Stimulated activated effector memory CD8-positive, alpha-beta T cell treated with anti-CD3 and anti-CD28 coated beads, Interleukin-12 subunit alpha, Interleukin-12 subunit beta, amount 100 ng/mL, for 72 hours (primary cell): ENCODE data around the gene SYNPR.

Source experiments
- ATAC-seq: fragments of 150-1000 bp; cut with Tn5 transposase; 2 replicates; pipeline ENCODE4 v1.10.0; 2021
- DNase-seq, 2 donors: peaks; one replicate each; pipeline ENCODE4 v3.0.0; 2021 to 2022; ENCODE audit warnings: low spot score in 2 of 2
- H3K27ac Mint-ChIP-seq: one replicate; pipeline ENCODE4 v1.8.0; 2022; ENCODE audit warnings: mild to moderate bottlenecking, mixed read lengths
- H3K36me3 Mint-ChIP-seq: one replicate; pipeline ENCODE4 v1.8.0; 2022; ENCODE audit warnings: mild to moderate bottlenecking, mixed read lengths
- H3K4me1 Mint-ChIP-seq: one replicate; pipeline ENCODE4 v1.8.0; 2022; ENCODE audit warnings: mixed read lengths
- H3K4me3 Mint-ChIP-seq: one replicate; pipeline ENCODE4 v1.8.0; 2022; ENCODE audit warnings: mild to moderate bottlenecking, mixed read lengths
- H3K9me3 Mint-ChIP-seq: one replicate; pipeline ENCODE4 v1.8.0; 2022; ENCODE audit warnings: mixed read lengths

The SYNPR gene

DNA sequence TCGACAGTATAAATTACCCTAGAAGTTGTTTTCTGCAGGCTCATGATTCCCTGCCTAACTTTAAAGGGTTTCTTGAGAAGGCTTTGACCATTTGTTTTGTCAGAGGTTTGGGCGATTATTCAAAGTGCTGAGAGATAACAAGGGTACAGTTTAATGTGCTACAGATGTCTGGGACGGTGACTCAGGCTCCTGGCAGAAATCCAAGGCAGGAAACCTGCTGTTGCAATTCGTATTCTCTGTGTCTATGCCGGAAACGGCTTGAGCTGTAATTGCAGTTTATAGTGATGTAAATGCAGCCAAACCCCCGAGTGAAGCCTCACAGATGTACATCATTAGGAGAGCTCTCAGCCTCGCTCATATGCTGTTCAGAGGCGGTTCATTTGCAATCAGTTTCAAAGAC lies 65.6 kb downstream of the SYNPR start:
- Mint-ChIP-seq H3K27ac (no peak overlapping the region), H3K4me1 (no peaks in the 10 kb centered on the region), H3K9me3 (peaks cover 5% of the 10 kb centered on the region), H3K4me3 (no peak overlapping the region), H3K36me3 (no peaks in the 10 kb centered on the region)
- ATAC-seq, result peak; percentile 54
- DNase-seq, result peak in 1 of 2 donors; percentile 49

DNA sequence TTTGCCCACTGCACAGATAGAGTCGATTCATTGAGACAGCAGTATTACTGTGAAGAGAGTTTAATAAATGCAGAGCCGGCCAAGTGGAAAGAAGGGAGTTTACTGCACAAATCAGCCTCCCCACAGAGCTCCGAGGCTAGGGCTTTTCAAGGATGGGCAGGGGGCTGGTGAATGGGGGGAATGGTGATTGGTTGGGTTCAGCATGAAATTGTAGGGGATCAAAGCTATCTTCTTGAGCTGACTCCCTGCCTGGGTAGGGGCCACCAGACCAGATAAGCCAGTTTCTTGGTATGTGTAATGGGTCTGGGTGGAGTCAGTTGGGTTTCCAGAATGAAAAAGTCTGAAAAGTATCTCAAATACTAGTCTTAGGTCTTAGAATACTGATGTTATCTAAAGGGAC lies 66.6 kb downstream of the SYNPR start:
- Mint-ChIP-seq H3K4me3 (no peak overlapping the region), H3K36me3 (no peaks in the 10 kb centered on the region), H3K27ac (no peak overlapping the region), H3K9me3 (peaks cover 5% of the 10 kb centered on the region), H3K4me1 (no peaks in the 10 kb centered on the region)
- DNase-seq (no peak), ATAC-seq (no peak)

DNA sequence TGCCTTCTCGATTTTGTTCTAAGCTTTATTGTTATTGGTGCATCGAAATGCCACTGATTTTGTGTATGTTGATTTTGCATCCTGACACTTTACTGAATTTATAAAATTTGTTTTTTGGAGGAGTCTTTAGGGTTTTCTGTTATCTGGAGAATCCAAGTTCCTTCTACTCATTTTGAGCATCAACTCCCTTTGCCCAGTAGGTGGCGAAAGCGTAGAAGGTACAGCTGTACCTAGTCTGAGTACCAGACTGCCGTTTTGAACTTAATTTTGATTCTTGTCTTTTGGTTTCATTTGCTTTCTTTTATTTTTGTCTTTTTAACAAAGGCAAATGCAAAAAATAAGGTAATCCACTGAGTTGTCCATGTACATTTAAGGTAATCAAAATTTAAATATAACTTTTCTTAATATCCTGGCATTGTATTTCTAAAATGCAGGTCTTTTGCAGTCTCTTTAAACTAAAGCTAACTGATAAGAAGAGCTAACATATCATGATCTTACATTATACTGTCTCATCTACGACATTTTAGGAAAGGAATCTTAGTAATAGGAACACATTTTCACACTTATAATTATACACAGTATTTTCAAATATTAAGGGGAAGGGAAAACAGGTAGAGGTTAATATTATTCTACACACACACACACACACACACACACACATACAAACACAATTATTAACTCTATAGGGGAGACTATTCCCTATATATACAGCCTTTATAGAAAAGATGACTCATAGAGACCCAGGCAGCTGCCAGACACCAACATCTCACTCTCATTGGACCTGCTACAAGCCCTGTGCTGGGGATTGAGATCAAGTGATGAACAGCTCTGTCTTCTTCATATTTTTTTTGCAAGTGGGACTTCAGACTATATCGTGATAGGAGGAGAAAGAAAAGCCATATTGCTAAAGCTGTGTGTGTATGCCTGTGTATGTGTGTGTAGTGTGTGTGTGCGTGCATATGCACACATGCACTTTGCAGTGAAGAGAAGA lies 71.8 kb downstream of the SYNPR start:
- Mint-ChIP-seq H3K4me1 (no peaks in the 10 kb centered on the region), H3K9me3 (no peaks in the 10 kb centered on the region), H3K36me3 (no peaks in the 10 kb centered on the region), H3K27ac (no peak overlapping the region), H3K4me3 (no peak overlapping the region)
- no peak for ATAC-seq
- no peak for DNase-seq

DNA sequence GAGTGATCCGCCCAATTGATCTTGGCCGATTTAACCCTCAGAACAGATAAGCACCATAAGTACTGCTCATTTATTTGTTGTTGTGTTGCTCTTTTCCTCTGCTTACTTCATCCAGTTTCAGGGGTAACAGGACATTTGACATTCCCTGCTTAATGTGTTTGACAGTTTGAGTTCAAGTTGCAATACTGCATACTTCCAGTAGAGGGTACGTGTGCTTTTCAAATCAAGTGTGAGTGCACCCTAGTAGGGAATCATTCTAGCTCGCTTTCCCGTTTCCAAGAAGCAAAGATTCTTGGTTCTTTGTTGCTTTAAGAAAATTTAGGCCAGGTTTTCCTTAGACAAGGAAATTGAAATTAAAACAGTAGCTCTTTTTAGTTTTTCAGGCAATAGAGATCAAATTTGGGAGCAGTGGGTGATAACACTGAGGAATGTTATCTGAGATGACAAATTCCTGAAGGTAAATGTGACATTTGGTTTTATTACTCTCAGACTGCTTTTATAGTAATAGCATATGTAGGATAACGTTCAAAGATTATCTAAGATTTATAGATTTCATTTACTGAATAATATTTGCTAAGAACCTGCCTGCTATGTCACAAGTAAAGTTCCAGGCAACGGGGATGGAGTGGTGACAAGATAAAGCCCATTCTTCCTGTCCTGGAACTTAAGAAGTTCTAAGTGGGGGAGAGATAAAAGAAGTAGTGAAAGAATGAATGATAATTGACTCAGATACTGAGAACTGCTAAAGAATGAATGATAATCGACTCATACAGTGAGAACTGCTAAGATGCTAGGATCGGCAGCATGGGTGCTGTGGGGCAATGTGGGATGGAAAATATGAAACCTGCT lies 73.3 kb downstream of the SYNPR start:
- Mint-ChIP-seq H3K36me3 (no peaks in the 10 kb centered on the region), H3K9me3 (no peaks in the 10 kb centered on the region), H3K27ac (no peak overlapping the region), H3K4me1 (no peaks in the 10 kb centered on the region), H3K4me3 (no peak overlapping the region)
- ATAC-seq (no peak), DNase-seq (no peak)

DNA sequence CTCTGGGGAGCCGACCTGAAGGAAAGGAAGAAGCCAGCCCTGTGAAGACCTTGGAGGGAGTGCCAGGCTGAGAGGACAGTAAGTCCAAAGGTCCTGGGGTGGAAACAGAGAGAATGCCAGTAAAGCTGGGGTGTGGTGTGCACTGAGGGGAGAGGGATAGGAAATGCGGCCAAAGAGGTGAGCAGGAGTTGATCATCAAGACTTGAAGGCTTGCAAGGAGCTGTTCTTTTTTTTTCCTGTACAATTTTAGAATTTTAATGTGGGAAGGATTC lies 73.8 kb downstream of the SYNPR start:
- ATAC-seq, result no peak
- no peak overlapping the region for H3K27ac Mint-ChIP-seq
- H3K36me3 Mint-ChIP-seq, result no peaks in the 10 kb centered on the region
- H3K9me3 Mint-ChIP-seq, result no peaks in the 10 kb centered on the region
- H3K4me1 Mint-ChIP-seq, result no peaks in the 10 kb centered on the region
- H3K4me3 Mint-ChIP-seq, result no peak overlapping the region
- no peak for DNase-seq

DNA sequence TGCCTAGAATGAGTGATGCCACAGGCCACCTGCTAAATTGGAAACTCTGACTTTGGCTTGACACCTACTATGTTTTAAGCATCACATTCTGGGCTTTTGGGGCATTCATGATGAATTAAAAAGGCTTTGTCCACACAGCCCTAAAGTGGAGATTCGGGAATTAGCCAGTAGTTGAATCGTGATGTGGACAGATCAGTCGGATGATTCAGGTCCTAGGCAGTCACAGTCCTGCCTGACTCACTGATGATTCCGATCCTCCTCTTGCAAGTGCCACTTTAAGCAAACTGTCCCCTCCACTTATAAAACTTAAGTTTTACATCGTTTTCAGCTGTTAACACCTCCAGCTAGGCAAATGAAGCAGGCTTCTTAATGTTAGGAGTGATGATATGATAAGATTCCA lies 75.3 kb downstream of the SYNPR start:
- ATAC-seq, result no peak
- H3K27ac Mint-ChIP-seq, result no peak overlapping the region
- no peaks in the 10 kb centered on the region for H3K36me3 Mint-ChIP-seq
- no peak overlapping the region for H3K4me3 Mint-ChIP-seq
- no peak for DNase-seq
- H3K4me1 Mint-ChIP-seq, result no peaks in the 10 kb centered on the region
- H3K9me3 Mint-ChIP-seq, result no peaks in the 10 kb centered on the region

DNA sequence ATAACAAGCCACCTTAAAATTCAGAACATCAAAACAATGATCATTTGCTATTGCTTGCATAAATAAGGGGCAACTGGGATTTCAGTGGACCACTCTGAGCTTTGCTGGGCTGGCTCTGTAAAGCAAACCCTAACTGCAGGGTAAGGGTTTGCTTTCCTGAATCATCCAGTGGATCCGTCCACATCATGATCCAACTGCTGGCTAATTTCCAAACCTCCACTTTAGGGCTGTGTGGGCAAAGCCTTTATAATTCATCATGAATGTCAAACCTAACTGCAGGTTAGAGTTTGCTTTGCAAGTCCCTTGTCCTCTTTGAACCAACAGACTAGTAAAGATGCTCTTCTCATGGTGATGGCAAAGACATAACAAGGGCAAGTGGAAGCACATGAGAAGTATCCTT lies 76.1 kb downstream of the SYNPR start:
- H3K4me1 Mint-ChIP-seq, result no peaks in the 10 kb centered on the region
- no peak for DNase-seq
- ATAC-seq, result no peak

DNA sequence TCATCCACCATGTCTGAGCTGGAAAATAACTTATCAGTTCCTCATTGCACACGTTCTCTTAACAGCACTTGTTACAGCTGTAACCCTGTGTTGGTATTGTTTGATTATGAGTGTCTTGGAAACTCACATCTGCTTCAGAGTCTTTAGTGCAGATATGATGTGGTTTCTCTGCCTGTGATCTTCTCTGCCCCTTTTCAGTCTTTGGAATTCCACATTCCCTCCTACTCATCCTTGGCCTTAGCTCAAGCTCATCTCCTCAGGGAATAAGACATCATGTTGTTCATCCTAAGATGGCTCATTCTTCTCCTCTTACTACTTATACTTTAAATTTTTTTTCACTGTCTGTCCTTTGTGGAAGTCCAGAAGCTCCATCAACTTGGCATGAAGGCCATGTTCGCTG lies 77.7 kb downstream of the SYNPR start:
- Mint-ChIP-seq H3K9me3 (no peaks in the 10 kb centered on the region), H3K36me3 (no peaks in the 10 kb centered on the region), H3K4me1 (no peaks in the 10 kb centered on the region), H3K27ac (no peak overlapping the region), H3K4me3 (no peak overlapping the region)
- DNase-seq, result no peak
- ATAC-seq, result no peak

More for the DNA sequence above, 76.1 kb downstream of the SYNPR start:
- Mint-ChIP-seq H3K36me3 (no peaks in the 10 kb centered on the region), H3K9me3 (no peaks in the 10 kb centered on the region), H3K4me3 (no peak overlapping the region), H3K27ac (no peak overlapping the region)

DNA sequence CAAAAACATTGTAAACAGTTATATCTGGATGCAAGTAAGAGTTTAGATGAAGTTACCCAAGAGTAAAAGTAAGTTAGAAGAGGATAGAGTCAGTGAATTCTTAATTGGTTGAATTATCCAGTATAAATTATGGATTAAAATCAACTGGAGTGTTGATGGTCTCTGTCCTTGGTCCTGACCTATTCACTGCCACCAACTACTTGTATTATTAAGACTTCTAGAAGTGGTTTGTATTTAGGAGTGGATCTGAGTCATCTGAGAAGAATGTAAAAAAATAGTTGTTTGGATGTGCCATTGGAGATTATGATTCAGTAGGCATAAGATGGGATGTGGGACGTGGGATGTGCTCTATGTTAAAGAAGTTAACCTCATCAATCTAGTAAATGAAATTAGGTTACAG lies 86.4 kb downstream of the SYNPR start:
- no peak overlapping the region for H3K4me3 Mint-ChIP-seq
- DNase-seq (no peak), ATAC-seq (no peak)
- H3K36me3 Mint-ChIP-seq, result no peaks in the 10 kb centered on the region
- H3K9me3 Mint-ChIP-seq, result no peaks in the 10 kb centered on the region
- H3K27ac Mint-ChIP-seq, result no peak overlapping the region
- no peaks in the 10 kb centered on the region for H3K4me1 Mint-ChIP-seq

DNA sequence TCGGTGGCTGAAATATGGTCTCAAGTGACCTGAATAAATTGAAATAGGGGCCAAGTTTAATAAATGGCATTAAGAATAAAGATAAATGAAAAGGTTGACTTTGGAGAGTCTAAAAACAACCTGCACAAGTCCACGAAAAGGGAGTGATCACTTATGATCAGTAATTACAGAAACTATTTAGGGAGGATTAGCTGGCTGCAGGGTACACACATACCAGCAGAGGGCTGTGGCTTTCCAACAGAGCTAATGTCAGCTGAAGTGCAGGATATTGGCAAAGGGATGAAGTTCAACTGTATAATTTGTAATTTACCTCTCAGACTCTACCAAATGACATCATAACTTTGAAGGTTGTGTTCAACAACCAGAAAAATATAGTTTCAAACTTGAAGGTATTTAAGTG lies 86.8 kb downstream of the SYNPR start:
- Mint-ChIP-seq H3K4me3 (no peak overlapping the region), H3K9me3 (no peaks in the 10 kb centered on the region)
- DNase-seq, result no peak

DNA sequence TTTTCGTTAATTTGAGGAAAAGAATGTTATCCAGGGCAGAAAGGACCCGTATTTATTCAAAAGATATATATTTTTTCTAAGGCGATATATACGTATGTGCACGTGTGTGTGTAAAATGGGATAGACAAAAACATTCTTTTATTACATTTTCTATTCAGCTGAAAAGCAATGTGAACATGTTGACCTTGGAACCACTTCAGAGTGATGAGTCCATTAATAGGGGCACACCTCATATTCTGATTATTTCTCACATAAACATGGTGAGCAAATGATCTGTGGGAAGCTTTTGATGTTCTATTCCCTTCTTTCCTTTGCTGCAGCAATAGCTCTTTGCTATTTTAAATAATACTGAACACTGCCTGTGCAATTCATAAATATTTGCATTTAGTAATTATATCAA lies 87.6 kb downstream of the SYNPR start:
- no peak overlapping the region for H3K4me3 Mint-ChIP-seq

More for the DNA sequence above, 86.8 kb downstream of the SYNPR start:
- no peak overlapping the region for H3K27ac Mint-ChIP-seq
- H3K4me1 Mint-ChIP-seq, result no peaks in the 10 kb centered on the region
- ATAC-seq, result no peak
- no peaks in the 10 kb centered on the region for H3K36me3 Mint-ChIP-seq

DNA sequence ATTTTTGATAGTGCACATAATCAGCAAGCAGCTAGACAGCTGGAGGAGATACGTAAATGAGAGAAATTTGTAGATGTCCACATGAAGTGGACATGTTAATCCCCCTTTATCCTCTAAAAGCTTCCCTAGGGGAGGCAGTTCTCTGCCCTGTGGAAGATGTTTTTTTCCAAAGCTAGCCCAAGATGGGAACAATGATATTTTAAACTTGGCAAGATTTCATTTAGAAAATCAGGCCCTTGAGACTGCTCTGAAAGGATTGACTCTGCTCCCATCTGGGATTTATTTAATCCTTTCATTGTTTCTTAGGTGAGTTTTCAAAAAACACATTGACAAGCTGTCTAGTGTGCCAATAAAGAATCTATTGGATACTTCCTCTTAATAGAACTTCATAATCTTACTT lies 92.0 kb downstream of the SYNPR start:
- no peak overlapping the region for H3K27ac Mint-ChIP-seq
- DNase-seq, result no peak
- no peak for ATAC-seq
- no peaks in the 10 kb centered on the region for H3K36me3 Mint-ChIP-seq
- no peaks in the 10 kb centered on the region for H3K9me3 Mint-ChIP-seq
- no peak overlapping the region for H3K4me3 Mint-ChIP-seq
- no peaks in the 10 kb centered on the region for H3K4me1 Mint-ChIP-seq

More for the DNA sequence above, 87.6 kb downstream of the SYNPR start:
- H3K9me3 Mint-ChIP-seq, result no peaks in the 10 kb centered on the region
- no peaks in the 10 kb centered on the region for H3K4me1 Mint-ChIP-seq
- no peaks in the 10 kb centered on the region for H3K36me3 Mint-ChIP-seq
- H3K27ac Mint-ChIP-seq, result no peak overlapping the region
- DNase-seq (no peak), ATAC-seq (no peak)

DNA sequence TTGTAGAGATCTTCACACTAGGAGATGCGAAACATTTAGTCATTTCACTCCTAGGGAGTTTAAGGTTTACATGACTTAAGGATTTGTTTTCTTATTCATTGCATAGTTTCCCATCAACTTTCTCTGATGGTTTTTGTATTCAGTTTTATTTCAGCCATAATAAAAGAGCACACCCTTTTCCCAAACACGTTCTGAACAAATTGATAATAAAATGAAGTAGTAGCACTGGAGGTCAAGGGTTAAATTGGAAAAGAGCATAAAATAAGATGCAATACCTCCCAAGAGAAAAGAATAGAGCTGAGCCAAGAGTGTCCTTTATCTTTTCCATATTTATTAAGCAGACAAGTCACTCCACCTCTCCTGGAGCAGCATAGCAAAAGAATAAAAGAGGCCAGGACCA lies 104.9 kb downstream of the SYNPR start:
- Mint-ChIP-seq H3K36me3 (no peaks in the 10 kb centered on the region), H3K9me3 (peaks cover 6% of the 10 kb centered on the region), H3K4me1 (no peaks in the 10 kb centered on the region), H3K4me3 (no peak overlapping the region), H3K27ac (no peak overlapping the region)
- ATAC-seq (no peak), DNase-seq (no peak)

DNA sequence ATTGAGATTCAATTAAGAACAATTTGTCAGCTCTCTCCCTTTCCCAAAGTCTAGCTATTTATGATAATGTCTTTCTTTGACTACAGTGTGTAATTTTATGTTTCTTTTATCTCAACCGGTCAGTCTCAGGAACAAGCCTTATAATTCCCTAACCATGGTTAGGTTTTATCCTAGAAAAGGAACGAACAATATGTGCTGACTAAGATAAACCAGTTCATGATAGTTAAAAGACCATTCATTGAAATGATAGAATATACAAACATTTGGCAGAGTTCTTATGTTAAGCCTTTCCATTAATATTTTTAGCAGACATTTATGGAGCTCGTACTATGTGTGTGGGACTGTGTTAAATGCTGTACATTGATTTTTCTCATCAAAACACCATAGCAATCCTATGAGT lies 106.3 kb downstream of the SYNPR start:
- Mint-ChIP-seq H3K36me3 (no peaks in the 10 kb centered on the region), H3K4me3 (no peak overlapping the region), H3K9me3 (peaks cover 6% of the 10 kb centered on the region), H3K27ac (no peak overlapping the region), H3K4me1 (no peaks in the 10 kb centered on the region)
- no peak for ATAC-seq
- DNase-seq, result no peak

DNA sequence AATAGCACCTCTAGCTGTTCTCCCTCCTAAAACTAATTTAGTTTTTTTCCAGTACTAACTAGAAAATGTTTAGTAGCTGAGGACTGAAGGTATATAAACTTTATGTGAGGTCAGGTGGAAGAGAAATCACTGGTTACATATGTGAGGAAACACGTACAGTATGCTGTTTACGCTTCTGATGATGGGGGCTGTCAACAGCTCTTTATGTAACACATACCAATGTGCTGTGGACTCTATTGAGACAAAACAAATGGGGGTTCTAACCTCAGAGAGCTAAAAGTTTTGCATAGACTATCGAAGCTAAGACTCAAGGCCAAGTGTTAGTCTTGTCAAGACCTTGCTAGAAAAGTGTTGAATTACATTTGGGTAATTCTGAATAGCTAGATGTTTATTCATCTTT lies 107.5 kb downstream of the SYNPR start:
- H3K36me3 Mint-ChIP-seq, result no peaks in the 10 kb centered on the region
- H3K9me3 Mint-ChIP-seq, result peaks cover 7% of the 10 kb centered on the region
- no peak overlapping the region for H3K4me3 Mint-ChIP-seq
- ATAC-seq (no peak), DNase-seq (no peak)
- no peaks in the 10 kb centered on the region for H3K4me1 Mint-ChIP-seq
- no peak overlapping the region for H3K27ac Mint-ChIP-seq

DNA sequence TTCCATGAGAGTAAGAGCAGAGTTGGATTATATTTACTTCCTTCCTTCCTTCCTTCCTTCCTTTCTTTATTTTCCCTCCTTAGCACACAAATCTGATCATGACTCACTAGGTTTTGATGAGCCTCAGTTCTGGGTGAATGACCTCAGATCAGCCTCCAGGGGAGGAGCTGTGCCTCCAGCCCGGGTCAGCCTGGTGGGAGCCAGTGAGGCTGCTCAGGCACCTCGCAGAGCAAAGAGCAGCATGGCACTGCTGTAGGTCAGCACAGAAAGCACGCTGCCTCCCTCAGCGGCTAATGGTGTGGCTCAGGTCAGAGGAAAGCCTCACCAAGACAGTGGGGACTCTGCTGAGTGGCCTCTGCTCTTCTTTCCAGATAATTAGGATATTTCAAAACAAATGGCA lies 108.5 kb downstream of the SYNPR start:
- Mint-ChIP-seq H3K4me1 (no peaks in the 10 kb centered on the region), H3K4me3 (no peak overlapping the region), H3K27ac (no peak overlapping the region), H3K9me3 (peaks cover 8% of the 10 kb centered on the region), H3K36me3 (no peaks in the 10 kb centered on the region)
- DNase-seq, result no peak
- no peak for ATAC-seq
